ENCODE data around the gene STAT5B.
"Not testable (repeated sequence)": the region's sequence is repeated elsewhere in the genome, so short reads cannot be mapped to it uniquely, and the experiment has no call there.

The STAT5B gene

DNA sequence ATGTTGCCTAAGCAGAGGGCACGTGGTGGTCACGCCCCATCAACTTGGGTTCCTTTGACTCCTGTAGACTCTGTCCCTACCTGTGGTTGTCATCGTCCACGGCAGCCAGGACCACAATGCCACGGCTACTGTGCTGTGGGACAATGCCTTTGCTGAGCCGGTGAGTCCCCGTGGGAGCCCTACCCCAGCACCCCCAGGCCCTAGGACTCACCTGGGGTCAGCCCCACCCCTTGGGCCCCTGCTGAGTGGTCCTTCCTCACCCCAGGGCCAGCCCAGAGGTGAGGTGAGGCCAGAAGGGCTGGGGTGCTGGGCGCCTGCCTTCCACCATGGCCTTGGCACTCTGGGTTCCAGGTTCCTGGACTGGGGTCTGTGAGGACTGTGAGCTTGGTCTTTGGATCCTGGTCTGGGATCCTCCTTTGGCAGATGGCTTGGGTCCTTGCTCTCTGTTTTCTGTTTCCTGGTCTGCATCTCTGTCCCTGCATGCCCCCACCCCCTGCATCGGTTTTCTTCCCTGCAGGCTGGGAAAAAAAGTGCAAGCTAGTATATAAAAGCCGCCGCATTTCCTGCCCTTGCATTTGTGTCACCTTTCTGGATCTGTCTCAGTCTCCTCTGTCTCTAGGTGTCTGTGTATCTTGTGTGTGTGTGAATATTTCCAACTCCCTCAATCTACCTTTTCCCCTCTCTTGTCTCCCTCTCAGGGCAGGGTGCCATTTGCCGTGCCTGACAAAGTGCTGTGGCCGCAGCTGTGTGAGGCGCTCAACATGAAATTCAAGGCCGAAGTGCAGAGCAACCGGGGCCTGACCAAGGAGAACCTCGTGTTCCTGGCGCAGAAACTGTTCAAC lies 29.6 kb upstream of the STAT5B start:
- DNase-seq (ENCODE audit: low read depth) = no peak

DNA sequence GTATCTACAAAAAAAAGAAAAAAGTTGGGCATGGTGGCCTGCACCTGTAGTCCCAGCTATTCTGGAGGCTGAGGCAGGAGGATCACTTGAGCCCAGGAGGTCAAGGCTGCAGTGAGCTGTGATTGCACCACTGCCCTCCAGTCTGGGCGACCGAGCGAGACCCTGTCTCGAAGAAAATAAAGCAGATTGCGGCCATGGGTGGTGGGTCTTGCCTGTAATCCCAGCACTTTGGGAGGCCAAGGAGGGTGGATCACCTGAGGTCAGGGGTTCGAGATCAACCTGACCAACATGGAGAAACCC lies 28.8 kb upstream of the STAT5B start:
- not testable (repeated sequence) for DNase-seq (ENCODE audit: low read depth)

DNA sequence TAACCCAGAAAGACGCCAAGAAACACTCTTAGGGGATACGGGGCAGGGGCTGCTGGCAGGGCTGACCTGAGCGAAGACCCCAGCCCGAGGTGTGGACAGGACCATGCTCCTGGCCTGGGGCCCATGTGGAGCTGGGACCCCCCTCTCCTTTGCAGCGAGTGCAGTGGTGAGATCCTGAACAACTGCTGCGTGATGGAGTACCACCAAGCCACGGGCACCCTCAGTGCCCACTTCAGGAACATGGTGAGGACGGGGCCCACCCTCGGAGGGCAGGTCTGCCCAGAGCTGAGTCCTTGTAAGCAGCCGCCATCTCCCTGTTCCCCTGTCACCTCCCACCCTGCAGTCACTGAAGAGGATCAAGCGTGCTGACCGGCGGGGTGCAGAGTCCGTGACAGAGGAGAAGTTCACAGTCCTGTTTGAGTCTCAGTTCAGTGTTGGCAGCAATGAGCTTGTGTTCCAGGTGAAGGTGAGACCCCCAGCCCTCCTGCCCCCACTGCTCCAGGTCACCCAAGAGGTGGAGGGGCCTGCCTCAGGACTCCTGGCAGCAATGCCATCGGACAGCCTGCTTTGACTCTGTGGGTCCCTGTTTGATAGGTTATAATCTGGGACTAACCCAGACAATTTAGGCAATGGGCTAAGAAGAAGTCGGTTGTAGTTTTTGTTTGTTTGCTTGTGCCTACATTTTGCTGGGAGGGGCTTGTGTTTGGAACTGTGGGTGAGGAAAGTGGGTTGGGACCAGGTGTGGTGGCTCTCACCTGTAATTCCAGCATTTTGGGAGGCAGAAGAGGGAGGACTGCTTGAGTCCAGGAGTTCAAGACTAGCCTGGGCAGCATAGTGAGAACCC lies 28.2 kb upstream of the STAT5B start:
- no peak for DNase-seq (ENCODE audit: low read depth)

DNA sequence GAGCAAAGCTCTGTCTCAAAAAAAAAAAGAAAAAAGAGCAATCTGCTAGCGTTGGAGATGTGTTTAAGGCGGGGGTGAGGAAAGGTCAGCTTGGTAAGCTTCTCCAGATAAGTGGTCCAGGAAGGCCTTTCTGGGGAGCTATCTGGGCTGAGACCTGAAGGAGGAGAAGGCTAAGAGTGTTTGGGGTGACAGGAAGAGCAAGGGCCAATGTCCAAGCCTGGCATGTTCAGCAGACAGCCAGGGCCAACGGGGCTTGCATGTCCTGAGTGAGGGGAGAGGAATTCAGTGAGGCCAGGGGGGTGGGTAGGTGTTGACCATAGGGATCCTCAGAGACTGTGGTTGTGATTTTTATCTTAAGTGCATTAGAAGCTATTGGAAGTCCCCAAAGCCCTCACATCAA lies 27.5 kb upstream of the STAT5B start:
- DNase-seq (ENCODE audit: low read depth) = no peak

DNA sequence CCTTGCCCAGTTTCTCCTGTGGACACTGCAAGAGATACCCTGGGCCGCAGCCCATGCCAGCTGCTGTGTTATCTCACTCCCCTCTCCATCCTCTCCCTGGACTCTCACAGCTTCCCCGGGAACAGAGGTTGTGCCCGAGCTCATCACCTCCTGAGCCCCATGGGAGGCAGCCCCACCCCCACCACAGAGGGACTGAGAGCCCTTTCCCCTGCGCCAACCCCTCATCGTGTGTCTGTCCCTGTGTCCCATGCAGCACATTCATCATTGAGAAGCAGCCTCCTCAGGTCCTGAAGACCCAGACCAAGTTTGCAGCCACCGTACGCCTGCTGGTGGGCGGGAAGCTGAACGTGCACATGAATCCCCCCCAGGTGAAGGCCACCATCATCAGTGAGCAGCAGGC lies 24.8 kb upstream of the STAT5B start:
- DNase-seq (ENCODE audit: low read depth) = no peak

DNA sequence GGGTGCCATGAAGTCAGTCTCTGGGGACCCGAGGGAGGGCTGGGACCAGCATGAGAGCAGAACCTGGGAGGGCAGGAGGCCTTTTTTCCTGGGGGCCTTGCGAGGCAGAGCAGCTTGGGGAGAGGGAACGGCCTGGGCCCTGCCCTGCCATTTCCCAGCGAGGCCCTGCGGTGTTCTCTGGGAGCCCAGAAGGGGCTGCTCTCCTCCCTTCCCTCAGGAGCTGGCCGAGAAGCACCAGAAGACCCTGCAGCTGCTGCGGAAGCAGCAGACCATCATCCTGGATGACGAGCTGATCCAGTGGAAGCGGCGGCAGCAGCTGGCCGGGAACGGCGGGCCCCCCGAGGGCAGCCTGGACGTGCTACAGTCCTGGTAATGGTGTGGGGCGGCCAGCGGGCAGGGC lies 23.7 kb upstream of the STAT5B start:
- DNase-seq (ENCODE audit: low read depth) = not testable (repeated sequence)

DNA sequence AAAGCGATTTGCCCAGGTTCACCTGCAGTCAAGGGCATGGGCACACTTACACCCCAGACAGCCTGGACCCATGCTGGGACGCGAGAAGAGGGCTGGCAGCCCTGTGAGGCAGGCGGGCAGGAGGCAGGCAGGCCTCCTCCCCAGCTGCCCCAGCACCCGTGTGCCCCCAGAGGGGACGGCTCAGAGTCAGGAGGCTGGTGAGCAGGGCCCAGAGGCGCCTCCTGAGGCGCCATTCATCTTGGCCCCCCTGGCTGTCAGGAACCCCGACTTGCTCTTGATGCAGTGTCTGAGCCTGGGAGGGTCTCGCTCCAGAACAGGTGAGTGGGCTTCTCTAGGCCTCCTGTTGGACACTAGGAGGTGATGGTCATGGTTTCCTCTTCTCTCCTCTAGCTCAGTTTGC lies 23.2 kb upstream of the STAT5B start:
- not testable (repeated sequence) for DNase-seq (ENCODE audit: low read depth)

DNA sequence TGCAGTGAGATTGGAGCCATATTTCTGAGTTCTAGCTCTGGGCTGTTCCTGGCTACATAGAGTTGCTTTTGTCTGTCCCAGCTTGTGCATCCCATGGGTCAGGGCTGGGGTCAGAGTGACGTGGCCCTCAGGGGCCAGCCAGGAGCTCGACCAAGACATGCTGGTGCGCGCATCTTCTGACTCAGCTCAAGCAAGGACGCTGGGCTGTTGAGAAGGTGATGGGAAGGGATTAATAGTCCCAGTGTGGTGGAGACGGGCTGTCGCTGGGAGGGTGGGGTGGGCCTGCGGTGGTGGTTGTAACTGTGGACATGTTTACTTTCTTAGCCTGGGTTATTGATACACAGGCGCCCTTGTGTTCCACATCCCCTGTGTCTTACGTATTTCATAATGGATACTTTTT lies 21.6 kb upstream of the STAT5B start:
- DNase-seq (ENCODE audit: low read depth) = not testable (repeated sequence)

DNA sequence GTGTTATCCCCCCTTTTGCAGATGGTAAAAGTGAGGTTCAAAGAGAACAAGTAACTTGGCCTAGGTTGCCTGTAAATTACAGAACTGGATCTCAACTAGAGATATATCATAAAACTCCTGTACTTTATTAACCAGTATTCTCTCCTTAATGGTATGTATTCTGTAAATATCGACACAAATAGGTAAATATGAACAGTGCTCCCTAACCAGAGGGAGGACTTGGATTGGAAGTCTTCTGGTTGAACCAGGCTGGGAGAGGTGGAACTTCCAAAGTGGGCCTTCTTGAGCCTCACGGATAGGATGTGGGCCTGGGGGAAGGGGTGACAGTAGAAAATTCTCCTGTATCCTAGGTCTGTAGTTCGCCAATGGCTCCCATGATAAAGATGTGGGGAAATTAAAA lies 19.8 kb upstream of the STAT5B start:
- DNase-seq (ENCODE audit: low read depth) = no peak

DNA sequence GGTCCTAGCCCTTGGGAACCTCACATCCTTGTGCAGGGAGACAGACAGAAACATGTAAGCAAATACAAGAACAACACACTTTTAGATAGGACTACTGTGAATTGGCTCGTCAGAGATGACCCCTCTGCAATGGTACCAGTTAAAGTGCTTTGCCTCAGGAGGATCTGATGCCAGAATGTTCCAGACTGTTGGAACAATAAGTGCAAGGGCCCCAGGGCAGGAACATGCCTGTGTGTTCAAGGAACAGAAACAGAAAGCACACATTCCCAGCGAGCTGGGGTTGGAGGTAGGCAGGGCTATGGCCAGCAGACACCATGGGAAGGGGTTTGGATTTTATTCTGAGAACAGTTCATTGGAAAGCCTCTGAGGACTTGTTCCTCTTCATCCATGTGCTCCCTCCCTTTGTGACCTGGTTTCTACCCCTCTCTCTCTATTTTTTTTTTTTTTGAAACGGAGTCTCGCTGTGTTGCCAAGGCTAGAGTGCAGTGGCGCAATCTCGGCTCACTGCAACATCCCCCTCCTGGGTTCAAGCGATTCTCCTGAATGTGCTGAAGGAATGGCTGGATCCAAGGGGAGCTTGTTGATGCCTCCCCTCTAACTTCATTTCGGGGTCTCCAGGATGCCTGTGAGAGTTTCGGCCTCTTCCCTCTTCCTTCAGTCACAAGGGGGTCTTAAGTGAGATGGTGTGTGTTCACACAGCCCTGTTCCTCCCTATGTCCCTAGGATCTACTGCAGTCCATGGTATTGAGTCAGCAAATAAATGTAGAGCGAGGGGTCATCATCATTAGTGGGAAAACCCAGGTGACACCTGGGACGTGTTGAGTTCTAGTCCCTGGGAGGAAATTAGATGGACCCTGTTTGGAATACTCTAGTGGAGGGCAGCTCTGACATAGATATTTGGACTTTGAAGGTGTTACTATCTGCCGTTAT lies 18.5 kb upstream of the STAT5B start:
- no peak for DNase-seq (ENCODE audit: low read depth)

DNA sequence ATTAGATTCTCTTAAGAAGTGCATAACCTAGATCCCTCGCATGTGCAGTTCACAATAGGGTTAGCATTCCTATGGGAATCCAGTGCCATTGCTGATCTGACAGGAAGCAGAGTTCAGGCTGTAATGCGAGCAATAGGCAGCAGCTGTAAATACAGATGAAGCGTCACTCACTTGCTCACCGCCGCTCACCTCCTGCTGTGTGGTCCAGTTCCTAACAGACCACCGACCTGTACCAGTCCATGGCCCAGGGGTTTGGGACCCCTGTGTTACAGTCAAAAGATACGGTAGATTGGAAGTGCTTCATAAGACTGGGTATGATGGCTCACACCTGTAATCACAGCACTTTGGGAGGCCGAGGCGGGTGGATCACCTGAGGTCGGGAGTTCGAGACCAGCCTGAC lies 14.9 kb upstream of the STAT5B start:
- no peak for DNase-seq (ENCODE audit: low read depth)

DNA sequence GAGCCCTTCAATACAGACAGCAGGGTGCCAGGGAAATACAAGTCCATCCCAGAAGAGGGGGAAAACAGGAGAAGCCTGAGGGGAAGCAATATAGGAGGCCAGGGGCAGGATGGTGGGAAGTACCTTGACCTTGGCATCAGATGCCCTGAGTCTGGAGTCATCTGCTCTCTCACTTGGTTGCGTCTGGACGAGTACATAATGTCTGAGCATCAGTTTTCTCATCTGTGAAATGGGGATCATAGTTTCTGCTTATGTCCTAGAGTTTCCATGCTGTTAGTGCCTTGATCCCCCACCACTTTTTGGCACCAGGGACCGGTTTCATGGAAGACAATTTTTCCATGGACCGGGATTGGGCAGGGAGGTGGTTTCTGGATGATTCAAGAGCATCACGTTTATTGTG lies 14.4 kb upstream of the STAT5B start:
- no peak for DNase-seq (ENCODE audit: low read depth)

DNA sequence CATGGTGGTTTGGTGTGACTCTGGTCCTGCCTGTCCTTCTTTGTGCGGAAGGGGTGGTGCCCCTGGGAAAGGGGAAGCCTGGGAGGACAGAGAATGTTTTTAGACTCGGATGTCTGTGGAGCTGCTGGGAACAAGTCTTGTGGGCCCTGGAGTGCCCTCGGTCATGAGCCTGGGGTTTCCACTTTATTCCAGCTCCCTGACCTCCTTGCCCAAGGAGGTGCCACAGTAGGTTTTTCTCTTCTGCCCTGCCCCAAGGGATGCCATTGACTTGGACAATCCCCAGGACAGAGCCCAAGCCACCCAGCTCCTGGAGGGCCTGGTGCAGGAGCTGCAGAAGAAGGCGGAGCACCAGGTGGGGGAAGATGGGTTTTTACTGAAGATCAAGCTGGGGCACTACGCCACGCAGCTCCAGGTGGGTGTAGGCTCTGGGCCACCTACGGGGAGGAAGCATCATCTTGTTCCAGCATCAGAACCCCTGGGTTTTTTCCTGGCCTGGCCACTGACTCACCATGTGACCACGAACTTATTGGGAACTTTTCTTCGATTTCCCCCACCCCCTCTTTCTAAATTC lies 13.5 kb upstream of the STAT5B start:
- DNase-seq (ENCODE audit: low read depth) = no peak

DNA sequence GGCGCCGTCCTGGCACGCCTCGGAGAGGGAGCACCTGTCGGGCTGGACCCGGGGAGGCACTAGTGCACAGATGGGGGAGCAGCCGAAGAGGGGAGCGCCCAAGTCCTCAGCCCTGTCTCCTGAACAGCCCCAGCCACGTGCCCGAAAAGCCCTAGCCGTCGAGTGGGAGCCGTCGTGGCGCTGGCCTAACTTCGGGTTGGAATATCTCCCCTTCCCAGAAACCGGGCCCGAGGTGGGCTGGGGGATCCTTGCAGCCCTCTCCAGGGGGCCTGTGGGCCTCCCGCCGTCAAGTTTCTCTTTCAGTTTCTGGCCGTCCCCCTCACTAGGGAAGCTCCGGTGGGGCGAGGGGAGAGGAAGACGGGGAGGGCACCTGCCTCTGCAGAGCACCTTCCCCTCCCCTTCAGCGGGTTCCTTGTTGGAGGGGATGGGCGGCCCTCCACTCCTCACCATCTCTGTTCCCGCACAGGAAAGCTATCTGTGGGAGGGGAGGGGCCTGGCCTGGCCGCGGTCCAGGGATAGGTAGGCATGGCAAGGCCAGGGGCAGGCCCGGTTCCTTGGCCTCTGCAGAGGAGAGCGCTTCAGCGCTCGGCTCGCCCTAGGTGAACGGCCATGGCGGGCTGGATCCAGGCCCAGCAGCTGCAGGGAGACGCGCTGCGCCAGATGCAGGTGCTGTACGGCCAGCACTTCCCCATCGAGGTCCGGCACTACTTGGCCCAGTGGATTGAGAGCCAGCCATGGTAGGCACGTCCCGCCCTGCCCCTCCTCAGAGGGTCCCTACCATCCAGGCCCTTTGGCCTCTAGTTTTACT lies 12.8 kb upstream of the STAT5B start:
- DNase-seq (ENCODE audit: low read depth) = peak; percentile 26

DNA sequence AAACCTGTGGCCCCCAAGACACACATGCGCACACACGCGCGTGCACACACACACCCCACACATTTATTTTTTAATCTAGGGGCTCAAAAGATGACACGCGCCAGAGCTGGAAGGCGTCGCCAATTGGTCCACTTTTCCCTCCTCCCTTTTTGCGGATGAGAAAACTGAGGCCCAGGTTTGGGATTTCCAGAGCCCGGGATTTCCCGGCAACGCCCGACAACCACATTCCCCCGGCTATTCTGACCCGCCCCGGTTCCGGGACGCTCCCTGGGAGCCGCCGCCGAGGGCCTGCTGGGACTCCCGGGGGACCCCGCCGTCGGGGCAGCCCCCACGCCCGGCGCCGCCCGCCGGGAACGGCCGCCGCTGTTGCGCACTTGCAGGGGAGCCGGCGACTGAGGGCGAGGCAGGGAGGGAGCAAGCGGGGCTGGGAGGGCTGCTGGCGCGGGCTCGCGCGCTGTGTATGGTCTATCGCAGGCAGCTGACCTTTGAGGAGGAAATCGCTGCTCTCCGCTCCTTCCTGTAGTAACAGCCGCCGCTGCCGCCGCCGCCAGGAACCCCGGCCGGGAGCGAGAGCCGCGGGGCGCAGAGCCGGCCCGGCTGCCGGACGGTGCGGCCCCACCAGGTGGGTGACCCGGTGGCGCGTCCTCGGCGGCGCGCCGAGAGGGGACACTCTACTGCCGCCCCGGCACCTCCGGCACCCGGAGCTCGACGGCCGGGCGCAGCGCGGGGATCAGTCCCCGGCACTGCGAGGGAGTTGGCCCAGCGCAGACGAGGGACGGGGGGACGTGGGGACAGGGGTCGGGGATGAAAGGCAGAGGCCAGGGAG lies 12.0 kb upstream of the STAT5B start, which contains the start of gene STAT5A:
STAT5A (plus strand) TSS at position 522 of the 826 bp plus-strand sequence. CDS start 914 bp downstream, outside the sequence.
- peak; percentile 70 for DNase-seq (ENCODE audit: low read depth)

DNA sequence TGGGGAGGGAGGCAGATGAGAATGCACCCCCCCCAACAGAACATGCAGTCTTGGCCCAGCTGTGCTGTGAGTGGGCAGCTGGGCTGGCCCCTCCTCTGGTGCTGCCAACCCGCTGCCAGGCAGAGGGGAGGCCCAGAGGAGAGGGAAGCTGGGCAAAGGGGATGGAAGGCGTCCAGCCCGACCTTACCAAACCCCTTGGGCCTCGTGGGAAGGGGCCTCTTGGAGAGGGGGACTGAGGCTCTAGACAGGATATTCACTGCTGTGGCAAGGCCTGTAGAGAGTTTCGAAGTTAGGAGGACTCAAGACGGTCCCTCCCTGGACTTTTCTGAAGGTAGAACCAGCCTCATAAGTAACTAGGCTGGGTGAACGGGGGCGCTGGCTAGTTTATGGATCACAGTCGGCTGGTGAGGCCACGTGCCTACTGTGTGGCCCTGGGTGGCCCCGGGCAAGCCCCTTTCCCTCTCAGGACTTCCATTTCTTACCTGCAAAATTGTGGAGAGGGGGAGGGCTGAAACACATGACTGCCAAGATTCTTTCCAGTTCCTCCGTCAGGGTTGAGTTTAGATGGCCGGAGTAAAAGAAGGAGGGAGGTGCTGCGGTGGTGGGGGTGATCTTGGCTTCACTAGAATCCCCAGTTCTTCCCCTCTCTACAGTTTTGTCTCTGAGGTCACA lies 11.2 kb upstream of the STAT5B start:
- DNase-seq (ENCODE audit: low read depth) = no peak

DNA sequence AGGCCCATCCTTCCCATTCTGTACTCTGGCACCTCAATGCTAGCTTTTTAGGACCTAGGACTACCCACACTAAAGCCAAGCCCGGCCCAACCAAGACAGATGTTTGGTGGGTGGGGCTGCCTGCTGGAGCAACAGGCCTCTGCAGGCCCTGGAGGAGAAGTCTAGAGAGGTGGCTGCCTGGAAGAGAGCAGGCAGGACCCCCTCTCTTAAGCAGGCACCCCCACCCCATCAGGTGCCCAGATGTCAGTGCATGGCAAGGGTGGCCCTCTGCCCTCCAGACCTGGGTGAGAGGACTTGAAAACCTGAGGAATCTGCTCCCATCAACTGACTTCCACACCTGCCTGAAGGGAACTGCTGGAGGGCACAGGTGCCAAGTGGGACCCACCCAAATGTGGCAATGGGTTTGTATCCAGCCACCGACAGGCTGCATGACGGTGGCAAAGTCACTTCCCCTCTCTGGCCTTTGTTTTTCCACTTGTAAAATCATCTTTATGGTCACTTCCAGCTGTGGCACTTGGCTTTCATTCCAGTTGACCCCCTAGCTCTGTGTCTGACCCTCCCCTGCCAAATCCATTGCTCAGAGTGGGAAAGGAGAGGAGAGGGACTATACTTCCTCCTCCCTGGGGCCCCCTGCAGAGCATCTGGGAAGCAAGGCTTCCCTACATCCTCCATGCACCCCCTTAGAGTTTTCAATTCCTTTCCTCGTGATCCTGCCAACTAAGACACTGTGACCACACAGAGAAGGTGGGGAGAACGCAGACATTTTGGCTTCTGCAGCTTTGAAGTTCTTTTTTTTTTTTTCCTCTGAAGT lies 10.4 kb upstream of the STAT5B start:
- no peak for DNase-seq (ENCODE audit: low read depth)

DNA sequence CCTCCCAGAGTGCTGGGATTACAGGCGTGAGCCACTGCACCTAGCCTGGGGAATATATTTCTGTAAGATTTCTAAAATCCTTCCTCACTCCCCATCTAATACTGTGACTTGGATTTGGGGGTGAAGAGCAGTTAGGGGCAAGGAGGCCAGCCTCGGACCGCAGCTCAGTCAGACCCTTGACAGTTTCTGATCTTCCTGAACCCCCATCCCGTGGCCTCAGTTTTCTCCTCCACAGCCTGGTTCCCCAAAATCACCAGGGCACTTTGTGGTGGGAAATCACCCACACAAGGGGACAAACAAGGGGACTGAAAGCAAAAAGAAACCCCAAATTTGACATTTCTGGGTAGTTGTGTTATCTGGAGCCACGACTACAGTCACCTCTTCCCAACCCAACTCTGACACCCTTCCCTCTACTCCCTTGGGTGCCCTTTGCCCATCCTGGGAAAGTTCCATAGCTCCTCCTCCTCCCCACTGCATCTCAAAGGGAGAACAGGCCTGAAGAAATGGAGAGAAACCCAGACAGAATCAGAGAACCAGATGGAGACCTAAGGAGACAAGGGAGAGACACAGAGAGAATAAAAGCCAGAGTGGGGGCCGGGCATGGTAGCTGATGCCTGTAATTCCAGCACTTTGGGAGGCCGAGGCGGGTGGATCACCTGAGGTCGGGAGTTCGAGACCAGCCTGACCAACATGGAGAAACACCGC lies 9.3 kb upstream of the STAT5B start:
- DNase-seq (ENCODE audit: low read depth) = no peak
